ENCODE measurements around the gene AGR2.
"Not testable (repeated sequence)": the region's sequence is repeated elsewhere in the genome, so short reads cannot be mapped to it uniquely, and the experiment has no call there.

GRCh38 chr7:16853189-16853588 lies 48.4 kb upstream of the AGR2 start:
- TF ChIP-seq CTCF (IDR thresholded peaks at IDR 0.05 in 2 of 3, conservative IDR thresholded peaks at IDR 0.05 in 1 of 3; ENCODE audit: borderline replicate concordance in 1 of 3, insufficient read depth in 1 of 3, low read depth in 2 of 3, low read length in 2 of 3); SRF (IDR thresholded peaks at IDR 0.05; ENCODE audit: low read depth); POLR2AphosphoS5 (IDR thresholded peaks at IDR 0.05; ENCODE audit: low read depth, low read length); SIN3A (IDR thresholded peaks at IDR 0.05; ENCODE audit: low read depth); EZH2phosphoT487 (IDR thresholded peaks at IDR 0.05; ENCODE audit: borderline replicate concordance); EZH2 (IDR thresholded peaks at IDR 0.05); RAD21 (IDR thresholded peaks at IDR 0.05; ENCODE audit: low read depth); JUND (IDR thresholded peaks at IDR 0.05); SP1 (IDR thresholded peaks at IDR 0.05; ENCODE audit: low read depth); TCF7L2 (IDR thresholded peaks at IDR 0.05; ENCODE audit: borderline replicate concordance, extremely low read depth, insufficient read depth, insufficient read length); POLR2A (IDR thresholded peaks at IDR 0.05; ENCODE audit: borderline replicate concordance, extremely low read depth, insufficient read depth, insufficient read length): not testable (repeated sequence)
- TF ChIP-seq, protein P1, sequence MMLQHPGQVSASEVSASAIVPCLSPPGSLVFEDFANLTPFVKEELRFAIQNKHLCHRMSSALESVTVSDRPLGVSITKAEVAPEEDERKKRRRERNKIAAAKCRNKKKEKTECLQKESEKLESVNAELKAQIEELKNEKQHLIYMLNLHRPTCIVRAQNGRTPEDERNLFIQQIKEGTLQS (IDR thresholded peaks at IDR 0.05), result not testable (repeated sequence)
- TF ChIP-seq, protein P2, sequence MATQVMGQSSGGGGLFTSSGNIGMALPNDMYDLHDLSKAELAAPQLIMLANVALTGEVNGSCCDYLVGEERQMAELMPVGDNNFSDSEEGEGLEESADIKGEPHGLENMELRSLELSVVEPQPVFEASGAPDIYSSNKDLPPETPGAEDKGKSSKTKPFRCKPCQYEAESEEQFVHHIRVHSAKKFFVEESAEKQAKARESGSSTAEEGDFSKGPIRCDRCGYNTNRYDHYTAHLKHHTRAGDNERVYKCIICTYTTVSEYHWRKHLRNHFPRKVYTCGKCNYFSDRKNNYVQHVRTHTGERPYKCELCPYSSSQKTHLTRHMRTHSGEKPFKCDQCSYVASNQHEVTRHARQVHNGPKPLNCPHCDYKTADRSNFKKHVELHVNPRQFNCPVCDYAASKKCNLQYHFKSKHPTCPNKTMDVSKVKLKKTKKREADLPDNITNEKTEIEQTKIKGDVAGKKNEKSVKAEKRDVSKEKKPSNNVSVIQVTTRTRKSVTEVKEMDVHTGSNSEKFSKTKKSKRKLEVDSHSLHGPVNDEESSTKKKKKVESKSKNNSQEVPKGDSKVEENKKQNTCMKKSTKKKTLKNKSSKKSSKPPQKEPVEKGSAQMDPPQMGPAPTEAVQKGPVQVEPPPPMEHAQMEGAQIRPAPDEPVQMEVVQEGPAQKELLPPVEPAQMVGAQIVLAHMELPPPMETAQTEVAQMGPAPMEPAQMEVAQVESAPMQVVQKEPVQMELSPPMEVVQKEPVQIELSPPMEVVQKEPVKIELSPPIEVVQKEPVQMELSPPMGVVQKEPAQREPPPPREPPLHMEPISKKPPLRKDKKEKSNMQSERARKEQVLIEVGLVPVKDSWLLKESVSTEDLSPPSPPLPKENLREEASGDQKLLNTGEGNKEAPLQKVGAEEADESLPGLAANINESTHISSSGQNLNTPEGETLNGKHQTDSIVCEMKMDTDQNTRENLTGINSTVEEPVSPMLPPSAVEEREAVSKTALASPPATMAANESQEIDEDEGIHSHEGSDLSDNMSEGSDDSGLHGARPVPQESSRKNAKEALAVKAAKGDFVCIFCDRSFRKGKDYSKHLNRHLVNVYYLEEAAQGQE (IDR thresholded peaks at IDR 0.05; ENCODE audit: low read depth), result not testable (repeated sequence)
